Stimulated activated CD4-positive, alpha-beta T cell treated with anti-CD3 and anti-CD28 coated beads, Interleukin-4, amount 100 ng/mL, for 24 hours (primary cell): Measurements from ENCODE around the gene IL22.
"Not testable (repeated sequence)": the region's sequence is repeated elsewhere in the genome, so short reads cannot be mapped to it uniquely, and the experiment has no call there.

ENCODE experiments used
- DNase-seq: peaks from one replicate; pipeline ENCODE4 v3.0.0-alpha.2; 2020

Gene IL22

GRCh38 chr12:68225576-68226476, 27.6 kb downstream of the IL22 start, which contains the start of gene IL26:
Gene IL26 (minus strand): TSS chr12:68225810. CDS start chr12:68225756, 54 bp downstream.
- peak; percentile 36 for DNase-seq

GRCh38 chr12:68224613-68225285, 28.7 kb downstream of the IL22 start:
- DNase-seq, result no peak

- DNase-seq, result peak; percentile 77
Observed at GRCh38 chr12:68223067-68223747, 30.2 kb downstream of the IL22 start.

- DNase-seq, result no peak
Observed at GRCh38 chr12:68222326-68222725, 31.1 kb downstream of the IL22 start.

GRCh38 chr12:68221497-68221896, 31.9 kb downstream of the IL22 start:
- DNase-seq, result no peak

- no peak for DNase-seq
Observed at GRCh38 chr12:68210875-68211274, 42.5 kb downstream of the IL22 start.

GRCh38 chr12:68209048-68209728, 44.2 kb downstream of the IL22 start:
- DNase-seq, result not testable (repeated sequence)

GRCh38 chr12:68207276-68207675, 46.1 kb downstream of the IL22 start:
- DNase-seq, result no peak

GRCh38 chr12:68206446-68206845, 47.0 kb downstream of the IL22 start:
- no peak for DNase-seq

- no peak for DNase-seq
Observed at GRCh38 chr12:68203460-68203875, 49.9 kb downstream of the IL22 start.

- no peak for DNase-seq
Observed at GRCh38 chr12:68200854-68201253, 52.5 kb downstream of the IL22 start.

- no peak for DNase-seq
Observed at GRCh38 chr12:68199127-68199526, 54.3 kb downstream of the IL22 start.

- DNase-seq, result peak; percentile 28
Observed at GRCh38 chr12:68198507-68199086, 54.8 kb downstream of the IL22 start.
